Duodenal mucosa (tissue), 2 donors: Measurements from ENCODE around the gene SLC34A1.

Experiments
- H3K27ac ChIP-seq: one replicate; pipeline ENCODE4 v1.7.0; 2013; ENCODE audit warnings: low read depth, low read length
- H3K27me3 ChIP-seq, 2 donors: one replicate each; pipeline ENCODE4 v1.7.0; 2013; ENCODE audit warnings: low read length in 2 of 2, control low read depth in 1 of 2; ENCODE audit not compliant: insufficient read depth in 2 of 2, control insufficient read depth in 1 of 2
- H3K36me3 ChIP-seq, 2 donors: one replicate each; pipeline ENCODE4 v1.7.0; 2013; ENCODE audit warnings: low read length in 2 of 2, control low read depth in 1 of 2; ENCODE audit not compliant: insufficient read depth in 2 of 2, control insufficient read depth in 1 of 2
- H3K4me1 ChIP-seq, 2 donors: one replicate each; pipeline ENCODE4 v1.7.0; 2013; ENCODE audit warnings: low read length in 2 of 2, control low read depth in 1 of 2; ENCODE audit not compliant: insufficient read depth in 2 of 2, control insufficient read depth in 1 of 2
- H3K4me3 ChIP-seq, 2 donors: one replicate each; pipeline ENCODE4 v1.7.0; 2013; ENCODE audit warnings: low read length in 2 of 2, low read depth in 1 of 2
- H3K9ac ChIP-seq, 2 donors: one replicate each; pipeline ENCODE4 v1.7.0; 2013; ENCODE audit warnings: low read length in 2 of 2, low read depth in 1 of 2
- H3K9me3 ChIP-seq, 2 donors: one replicate each; pipeline ENCODE4 v1.7.0; 2013; ENCODE audit warnings: low read length in 2 of 2, control low read depth in 1 of 2; ENCODE audit not compliant: control insufficient read depth in 1 of 2

The SLC34A1 gene

DNA sequence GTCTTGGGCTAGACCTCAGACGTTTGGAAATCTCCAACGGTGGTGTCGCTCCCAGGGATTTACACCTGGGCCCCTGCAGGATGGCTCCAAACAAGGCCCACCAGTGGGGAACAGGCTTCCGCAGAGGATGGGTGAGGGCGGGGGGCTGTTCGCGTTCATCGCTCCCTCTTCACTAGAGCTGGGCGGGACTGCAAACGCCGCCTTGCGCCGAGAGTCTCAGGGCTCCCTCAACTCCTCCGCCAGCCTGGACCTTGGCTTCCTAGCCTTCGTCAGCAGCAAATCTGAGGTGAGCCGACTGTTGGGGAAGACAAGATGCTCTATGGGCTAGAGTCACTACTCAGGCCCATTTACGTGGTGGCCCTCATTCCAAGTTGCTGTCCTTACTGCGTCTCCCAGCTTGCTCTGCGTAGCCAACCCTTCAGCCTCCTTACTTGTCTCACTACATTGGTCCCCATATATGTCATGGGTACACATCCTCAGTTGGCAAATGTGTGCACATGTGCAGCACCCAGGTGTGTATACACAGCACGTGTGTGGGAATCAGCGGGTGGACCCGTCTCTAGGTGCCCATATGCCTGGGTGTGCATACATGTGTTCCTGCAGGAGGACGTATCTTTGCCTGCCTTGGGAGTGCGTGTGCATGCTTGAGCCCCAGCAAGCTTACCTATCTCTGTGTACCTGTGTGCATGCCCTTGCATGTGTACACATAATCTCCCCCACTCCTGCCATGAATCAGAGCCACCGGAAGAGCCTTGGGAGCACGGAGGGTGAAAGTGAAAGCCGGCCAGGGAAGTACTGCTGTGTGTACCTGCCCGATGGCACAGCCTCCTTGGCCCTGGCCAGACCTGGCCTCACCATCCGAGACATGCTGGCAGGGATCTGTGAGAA lies 16.0 kb upstream of the SLC34A1 start:
- no peaks in the 10 kb centered on the region for H3K9me3 ChIP-seq
- peaks cover 0 to 11% of the 10 kb centered on the region in 2 donors for H3K36me3 ChIP-seq
- peaks cover 63 to 70% of the 10 kb centered on the region in 2 donors for H3K4me1 ChIP-seq
- H3K27ac ChIP-seq: no peak overlapping the region
- peak overlapping the region in 1 of 2 donors; percentile 22 for H3K9ac ChIP-seq
- peak overlapping the region; percentile 70 to 74 for H3K4me3 ChIP-seq
- no peaks in the 10 kb centered on the region for H3K27me3 ChIP-seq

DNA sequence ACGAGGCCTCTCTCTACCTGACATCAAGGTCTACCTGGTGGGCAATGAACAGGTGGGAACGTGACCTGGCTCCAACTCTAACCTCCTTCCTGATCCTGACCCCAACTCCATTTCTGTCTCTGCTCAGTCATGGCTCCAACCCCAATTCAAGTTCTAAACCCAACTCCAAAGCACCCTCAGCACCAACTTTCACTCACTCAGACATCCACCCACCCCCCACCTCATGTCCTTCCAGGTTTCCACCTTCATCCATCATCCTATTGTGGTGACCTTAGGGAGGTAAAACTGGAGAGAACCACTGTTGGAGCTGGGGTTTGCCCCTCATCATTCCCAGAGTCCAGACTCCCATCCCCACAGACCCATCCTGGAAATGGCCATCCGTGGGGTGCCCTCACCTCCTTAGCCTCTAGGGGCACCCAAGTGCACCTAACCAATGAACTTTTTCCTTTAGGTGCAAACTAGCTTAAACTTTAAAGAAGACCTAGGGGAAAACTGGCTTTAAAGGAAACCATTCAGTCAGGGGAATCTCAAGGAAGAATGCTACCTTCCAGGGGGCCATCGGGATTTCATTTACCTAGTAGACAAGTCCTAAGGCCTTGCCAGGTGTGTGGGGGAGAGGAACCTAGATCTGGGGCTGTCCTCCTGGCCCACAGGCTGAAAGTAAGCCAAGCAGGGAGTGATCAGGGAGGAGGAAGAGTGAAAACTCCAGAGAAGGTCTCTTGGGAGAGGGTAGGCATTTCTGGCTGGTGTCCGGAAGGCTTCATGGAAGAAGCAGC lies 15.2 kb upstream of the SLC34A1 start:
- H3K27me3 ChIP-seq: no peaks in the 10 kb centered on the region
- peaks cover 56 to 62% of the 10 kb centered on the region in 2 donors for H3K4me1 ChIP-seq
- H3K9ac ChIP-seq: peak overlapping the region; percentile 22 to 37
- H3K9me3 ChIP-seq: no peaks in the 10 kb centered on the region
- peak overlapping the region; percentile 35 to 70 for H3K4me3 ChIP-seq
- H3K27ac ChIP-seq: no peak overlapping the region
- H3K36me3 ChIP-seq: peaks cover 0 to 11% of the 10 kb centered on the region in 2 donors

DNA sequence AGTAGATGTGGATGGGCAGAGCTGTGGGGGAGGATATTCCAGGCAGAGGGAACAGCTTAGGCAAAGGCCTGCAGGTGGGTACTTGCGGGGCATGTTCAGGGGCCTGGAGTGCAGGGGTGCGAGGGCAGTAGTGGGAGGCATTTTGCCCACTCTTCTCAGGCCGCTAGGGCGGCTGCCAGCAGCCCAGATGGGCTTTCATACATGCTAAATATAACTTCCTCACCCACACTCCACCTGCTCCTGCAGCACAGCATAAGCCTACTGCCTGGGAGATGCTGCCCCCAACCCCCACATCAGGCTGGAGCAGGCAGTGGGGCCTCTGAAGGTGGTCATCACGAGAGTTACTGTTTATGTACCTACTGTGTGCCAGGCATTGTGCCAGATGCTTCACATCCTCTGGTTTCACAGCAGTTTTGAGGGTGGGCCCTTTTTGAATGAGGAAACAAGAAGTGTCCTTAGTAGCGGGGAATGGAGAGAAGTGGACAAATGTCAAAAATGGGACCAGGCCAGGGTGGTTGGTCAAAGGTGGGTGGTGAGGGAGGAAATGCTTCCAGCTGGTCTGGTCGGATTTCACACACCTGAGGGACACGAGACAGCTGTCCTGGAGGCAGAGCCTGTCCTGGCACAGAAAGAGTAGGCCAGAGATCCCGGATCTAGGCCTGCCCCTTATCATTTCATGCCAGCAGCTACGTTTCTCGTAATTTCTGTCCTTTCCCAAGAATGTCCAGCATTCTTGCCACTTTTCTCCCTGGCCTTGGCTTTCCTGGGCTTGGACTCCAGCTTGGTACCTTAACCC lies 14.4 kb upstream of the SLC34A1 start:
- Histone ChIP-seq H3K4me3 (no peak overlapping the region), H3K9me3 (no peaks in the 10 kb centered on the region), H3K27ac (no peak overlapping the region), H3K9ac (peak overlapping the region; percentile 1 to 37), H3K4me1 (peaks cover 48 to 54% of the 10 kb centered on the region in 2 donors), H3K27me3 (no peaks in the 10 kb centered on the region), H3K36me3 (peaks cover 0 to 11% of the 10 kb centered on the region in 2 donors)

DNA sequence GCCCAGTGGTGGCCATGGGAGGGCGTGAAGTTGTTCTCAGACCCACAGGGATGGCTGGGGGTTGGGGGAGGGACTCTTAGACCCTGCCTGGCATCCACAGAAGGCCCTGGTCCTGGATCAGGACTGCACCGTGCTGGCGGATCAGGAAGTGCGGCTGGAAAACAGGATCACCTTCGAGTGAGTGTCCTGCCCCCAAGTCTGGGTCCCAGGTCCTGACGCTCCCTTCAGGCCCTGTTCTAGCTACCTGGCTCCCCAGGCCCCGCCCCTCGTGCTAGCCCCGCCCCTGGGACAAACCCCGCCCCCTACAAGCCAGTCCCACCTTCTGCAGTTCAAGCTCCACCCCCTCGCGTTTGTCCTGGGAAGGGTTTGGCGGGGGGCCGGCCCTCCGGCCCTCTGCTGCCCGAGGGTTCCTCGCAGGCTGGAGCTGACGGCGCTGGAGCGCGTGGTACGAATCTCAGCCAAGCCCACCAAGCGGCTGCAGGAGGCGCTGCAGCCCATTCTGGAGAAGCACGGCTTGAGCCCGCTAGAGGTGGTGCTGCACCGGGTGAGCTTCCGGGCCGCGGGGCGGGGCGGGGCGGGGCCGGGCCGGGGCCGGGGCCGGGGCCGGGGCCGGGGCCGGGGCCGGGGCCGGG lies 13.6 kb upstream of the SLC34A1 start:
- Histone ChIP-seq H3K36me3 (peaks cover 0 to 11% of the 10 kb centered on the region in 2 donors), H3K9ac (peak overlapping the region; percentile 1 to 79), H3K4me3 (peak overlapping the region; percentile 19 to 71), H3K4me1 (peaks cover 46 to 54% of the 10 kb centered on the region in 2 donors), H3K27me3 (no peaks in the 10 kb centered on the region), H3K27ac (no peak overlapping the region), H3K9me3 (no peaks in the 10 kb centered on the region)

DNA sequence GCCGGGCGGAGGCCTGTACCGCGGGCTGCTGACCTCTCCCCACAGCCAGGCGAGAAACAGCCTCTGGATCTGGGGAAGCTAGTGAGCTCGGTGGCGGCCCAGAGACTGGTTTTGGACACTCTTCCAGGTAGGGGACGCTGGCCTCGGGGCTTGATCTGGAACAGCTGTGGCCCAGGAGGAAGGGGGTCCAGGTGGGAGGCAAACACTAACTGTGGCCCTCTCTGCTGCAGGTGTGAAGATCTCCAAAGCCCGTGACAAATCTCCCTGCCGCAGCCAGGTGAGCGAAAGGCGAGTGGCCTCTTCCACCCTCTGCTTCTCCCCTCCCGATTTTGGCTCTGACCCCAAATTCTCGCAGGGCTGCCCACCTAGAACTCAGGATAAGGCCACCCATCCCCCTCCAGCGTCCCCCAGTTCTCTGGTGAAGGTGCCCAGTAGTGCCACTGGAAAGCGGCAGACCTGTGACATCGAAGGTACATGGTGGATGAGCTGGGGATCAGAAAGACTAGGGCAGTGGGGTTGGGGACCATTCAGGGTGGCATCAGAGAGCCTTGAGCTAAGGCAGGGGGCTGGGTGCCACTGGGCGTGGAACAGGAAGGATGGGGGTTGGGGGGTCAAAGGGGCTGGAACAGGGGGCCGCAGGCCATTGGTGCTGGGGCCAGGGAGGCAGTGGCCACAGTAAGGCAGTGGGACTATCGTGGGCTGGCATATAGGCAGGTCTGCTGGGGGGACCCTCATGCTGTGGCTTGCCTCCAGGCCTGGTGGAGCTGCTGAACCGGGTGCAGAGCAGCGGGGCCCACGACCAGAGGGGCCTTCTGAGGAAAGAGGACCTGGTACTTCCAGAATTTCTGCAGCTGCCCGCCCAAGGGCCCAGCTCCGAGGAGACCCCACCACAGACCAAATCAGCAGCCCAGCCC lies 12.9 kb upstream of the SLC34A1 start:
- peak overlapping the region; percentile 54 for H3K27ac ChIP-seq
- H3K36me3 ChIP-seq: peaks cover 0 to 11% of the 10 kb centered on the region in 2 donors
- H3K4me1 ChIP-seq: peaks cover 42 to 48% of the 10 kb centered on the region in 2 donors
- no peaks in the 10 kb centered on the region for H3K9me3 ChIP-seq
- H3K9ac ChIP-seq: peak overlapping the region; percentile 66 to 79
- peak overlapping the region; percentile 71 to 72 for H3K4me3 ChIP-seq
- H3K27me3 ChIP-seq: no peaks in the 10 kb centered on the region

DNA sequence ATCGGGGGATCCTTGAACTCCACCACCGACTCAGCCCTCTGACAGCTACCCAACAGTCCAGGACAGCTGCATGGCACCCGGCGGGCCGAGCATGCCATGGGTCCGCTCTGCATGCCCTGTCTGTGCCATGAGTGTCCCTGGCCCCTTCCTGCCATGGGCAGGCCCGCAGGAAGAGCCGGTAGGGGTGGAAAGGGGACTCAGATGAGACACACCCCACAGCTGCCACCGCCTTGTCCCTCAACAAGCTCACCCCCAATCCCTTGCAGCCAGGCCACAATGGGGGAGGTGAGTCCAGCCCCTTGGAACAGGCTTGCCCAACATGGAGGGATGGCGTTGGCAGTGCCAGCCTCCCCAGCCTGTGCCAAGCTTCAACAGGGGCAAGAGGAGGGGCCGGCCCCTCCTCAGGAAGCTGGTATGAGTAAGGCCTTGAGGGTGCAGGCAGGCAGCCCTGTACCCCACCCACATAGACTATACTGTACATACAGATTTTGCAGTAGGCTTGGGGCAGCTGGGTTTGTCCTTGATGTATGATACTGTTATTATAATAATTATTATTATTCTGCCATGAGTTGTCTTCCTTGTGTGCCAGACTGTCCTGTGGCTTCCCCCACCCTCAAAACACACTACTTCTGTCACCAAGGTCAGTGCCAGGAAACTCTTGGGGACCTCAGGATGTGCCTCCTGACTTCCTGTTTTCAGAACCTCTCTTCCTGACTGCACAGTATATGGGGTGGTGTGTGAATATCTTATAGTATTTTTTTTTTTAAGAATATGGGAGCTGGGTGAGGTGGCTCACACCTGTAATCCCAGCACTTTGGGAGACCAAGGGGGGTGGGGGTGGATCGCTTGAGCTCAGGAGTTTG lies 12.0 kb upstream of the SLC34A1 start:
- no peaks in the 10 kb centered on the region for H3K9me3 ChIP-seq
- no peak overlapping the region for H3K4me3 ChIP-seq
- H3K4me1 ChIP-seq: peaks cover 38 to 45% of the 10 kb centered on the region in 2 donors
- no peaks in the 10 kb centered on the region for H3K27me3 ChIP-seq
- no peak overlapping the region for H3K9ac ChIP-seq
- peaks cover 0 to 11% of the 10 kb centered on the region in 2 donors for H3K36me3 ChIP-seq
- no peak overlapping the region for H3K27ac ChIP-seq

DNA sequence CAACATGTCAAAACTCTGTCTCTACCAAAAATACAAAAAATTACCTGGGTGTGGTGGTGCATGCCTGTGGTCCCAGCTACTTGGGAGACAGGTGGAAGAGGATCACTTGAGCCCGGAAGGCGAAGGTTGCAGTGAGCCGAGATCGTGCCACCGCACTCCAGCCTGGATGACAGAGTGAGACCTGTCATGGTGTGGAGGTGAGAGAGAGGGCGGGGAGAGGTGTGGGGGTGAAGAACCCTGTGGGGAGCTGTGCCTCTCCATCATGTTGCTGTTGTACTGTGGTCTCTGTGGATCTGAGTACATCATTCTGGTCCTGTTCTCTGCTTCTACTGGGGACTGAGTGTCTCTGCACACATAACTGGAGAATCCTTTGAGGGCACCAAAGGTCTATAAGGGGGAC lies 11.3 kb upstream of the SLC34A1 start:
- Histone ChIP-seq H3K36me3 (peaks cover 0 to 11% of the 10 kb centered on the region in 2 donors), H3K27me3 (no peaks in the 10 kb centered on the region), H3K4me1 (peaks cover 38 to 39% of the 10 kb centered on the region in 2 donors), H3K9ac (no peak overlapping the region), H3K4me3 (no peak overlapping the region), H3K9me3 (no peaks in the 10 kb centered on the region), H3K27ac (no peak overlapping the region)

DNA sequence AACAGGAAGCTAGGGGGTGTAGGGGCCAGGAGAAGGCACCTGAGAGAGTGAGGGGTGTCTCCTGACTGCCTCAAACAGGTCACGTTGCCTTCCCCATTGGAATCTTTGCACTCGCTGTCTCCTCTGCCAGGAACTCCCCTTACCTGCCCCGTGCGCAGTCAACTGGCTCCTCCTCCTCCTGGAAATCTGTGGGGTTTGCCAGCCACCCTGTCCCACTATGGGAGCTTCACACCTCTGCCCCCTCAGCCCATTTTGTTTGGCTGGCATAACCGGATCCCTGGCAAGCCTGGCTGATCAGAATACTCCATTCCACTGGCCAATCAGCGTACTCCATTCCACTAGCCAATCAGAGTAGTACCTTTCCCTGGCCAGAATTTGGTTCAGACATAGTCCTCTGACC lies 10.4 kb upstream of the SLC34A1 start:
- Histone ChIP-seq H3K9me3 (no peaks in the 10 kb centered on the region), H3K27ac (no peak overlapping the region), H3K27me3 (no peaks in the 10 kb centered on the region), H3K9ac (no peak overlapping the region), H3K4me1 (peaks cover 30 to 31% of the 10 kb centered on the region in 2 donors), H3K4me3 (no peak overlapping the region), H3K36me3 (peaks cover 0 to 4% of the 10 kb centered on the region in 2 donors)
